HEK293 (cell line): ENCODE measurements around the gene SMTNL2.

Source experiments
- CTCF ChIA-PET: fragments of 350-600 bp; formaldehyde crosslinking; extraction: SDS; loops from one replicate; lab custom pipeline; 2021; ENCODE audit warnings: antibody characterized with exemption; lab: Yijun Ruan, JAX
- POLR2A ChIA-PET: fragments of 300-600 bp; formaldehyde crosslinking; extraction: SDS; loops from one replicate; lab custom pipeline; 2020; ENCODE audit warnings: antibody characterized with exemption, inconsistent platforms; lab: Yijun Ruan, JAX
- H3K27ac ChIP-seq: fragments of 200-500 bp; sonication (Bioruptor generic); 2 replicates; pipeline ENCODE4 v1.5.1; 2014; ENCODE audit warnings: low read depth, low read length, control low read depth, inconsistent platforms; ENCODE audit errors: extremely low read depth
- H3K36me3 ChIP-seq, 2 experiments: fragments of 200-500 bp in 1 of 2; sonication (Bioruptor generic) in 1 of 2; 1 replicate in 1 of 2; 2 replicates in 1 of 2; pipeline ENCODE4 v1.5.1; 2014 to 2017; ENCODE audit warnings: inconsistent platforms in 2 of 2, low read length in 2 of 2; ENCODE audit not compliant: control insufficient read depth in 2 of 2, insufficient read depth in 1 of 2
- H3K4me1 ChIP-seq: fragments of 200-500 bp; sonication (Bioruptor generic); 2 replicates; pipeline ENCODE4 v1.5.1; 2014; ENCODE audit warnings: mild to moderate bottlenecking, low read length, inconsistent platforms; ENCODE audit not compliant: control insufficient read depth, insufficient read depth
- H3K4me3 ChIP-seq: 2 replicates; pipeline ENCODE4 v1.5.1; 2011; ENCODE audit warnings: low read depth, mild to moderate bottlenecking, control low read depth, low read length, moderate library complexity
- H3K9me3 ChIP-seq: fragments of 200-500 bp; sonication (Bioruptor generic); 2 replicates; pipeline ENCODE4 v1.5.1; 2014; ENCODE audit warnings: low read depth, low read length, inconsistent platforms; ENCODE audit not compliant: control insufficient read depth, insufficient read depth
- BCL11B ChIP-seq: fragments of 450-650 bp; formaldehyde crosslinking; IDR thresholded peaks from 2 replicates; pipeline ENCODE4 v1.5.1; 2016; ENCODE audit warnings: low read depth, missing biosample characterization, missing genetic modification characterization
- HOXA7 ChIP-seq: sonication (generic); formaldehyde crosslinking; IDR thresholded peaks from 2 replicates; pipeline ENCODE4 v1.8.1; 2022; ENCODE audit warnings: missing genetic modification reagents, borderline replicate concordance
- WT1 ChIP-seq: fragments of 450-650 bp; formaldehyde crosslinking; IDR thresholded peaks from 2 replicates; pipeline ENCODE4 v1.5.1; 2016; ENCODE audit warnings: missing biosample characterization, missing genetic modification characterization
- ZBTB20 ChIP-seq: fragments of 450-650 bp; formaldehyde crosslinking; IDR thresholded peaks from 2 replicates; pipeline ENCODE4 v1.5.1; 2016; ENCODE audit warnings: missing biosample characterization, missing genetic modification characterization
- ZBTB48 ChIP-seq: fragments of 450-650 bp; formaldehyde crosslinking; IDR thresholded peaks from 2 replicates; pipeline ENCODE4 v1.5.1; 2016; ENCODE audit warnings: missing biosample characterization, missing genetic modification characterization
- ZIC2 ChIP-seq: fragments of 450-650 bp; formaldehyde crosslinking; IDR thresholded peaks from 2 replicates; pipeline ENCODE4 v1.5.1; 2016; ENCODE audit warnings: missing biosample characterization, missing genetic modification characterization
- ZNF223 ChIP-seq: fragments of 450-650 bp; formaldehyde crosslinking; IDR thresholded peaks from 2 replicates; pipeline ENCODE4 v1.5.1; 2016; ENCODE audit warnings: missing biosample characterization, missing genetic modification characterization
- ZNF248 ChIP-seq: fragments of 450-650 bp; formaldehyde crosslinking; IDR thresholded peaks from 2 replicates; pipeline ENCODE4 v1.5.1; 2017; ENCODE audit warnings: missing biosample characterization, missing genetic modification characterization
- ZNF311 ChIP-seq: fragments of 450-650 bp; formaldehyde crosslinking; IDR thresholded peaks from 2 replicates; pipeline ENCODE4 v1.5.1; 2017; ENCODE audit warnings: missing biosample characterization, missing genetic modification characterization, borderline replicate concordance
- ZNF324 ChIP-seq: fragments of 450-650 bp; formaldehyde crosslinking; IDR thresholded peaks from 2 replicates; pipeline ENCODE4 v1.5.1; 2016; ENCODE audit warnings: missing biosample characterization, missing genetic modification characterization
- ZNF335 ChIP-seq: fragments of 450-650 bp; formaldehyde crosslinking; conservative IDR thresholded peaks from 2 replicates; pipeline ENCODE4 v1.5.1; 2016; ENCODE audit warnings: missing biosample characterization, missing genetic modification characterization
- ZNF354C ChIP-seq: fragments of 450-650 bp; formaldehyde crosslinking; IDR thresholded peaks from 2 replicates; pipeline ENCODE4 v1.5.1; 2016; ENCODE audit warnings: missing biosample characterization, missing genetic modification characterization, low read depth, borderline replicate concordance
- ZNF433 ChIP-seq: fragments of 450-650 bp; formaldehyde crosslinking; IDR thresholded peaks from 2 replicates; pipeline ENCODE4 v1.5.1; 2016; ENCODE audit warnings: missing biosample characterization, missing genetic modification characterization, low read depth
- ZNF510 ChIP-seq: fragments of 450-650 bp; formaldehyde crosslinking; IDR thresholded peaks from 2 replicates; pipeline ENCODE4 v1.5.1; 2018; ENCODE audit warnings: mild to moderate bottlenecking, missing genetic modification characterization, missing biosample characterization; ENCODE audit not compliant: insufficient replicate concordance
- ZNF610 ChIP-seq: fragments of 450-650 bp; formaldehyde crosslinking; IDR thresholded peaks from 2 replicates; pipeline ENCODE4 v1.5.1; 2016; ENCODE audit warnings: missing biosample characterization, missing genetic modification characterization, borderline replicate concordance
- ZNF768 ChIP-seq: fragments of 450-650 bp; formaldehyde crosslinking; IDR thresholded peaks from 2 replicates; pipeline ENCODE4 v1.5.1; 2018; ENCODE audit warnings: missing biosample characterization, mild to moderate bottlenecking, missing genetic modification characterization
- ZNF776 ChIP-seq: fragments of 450-650 bp; formaldehyde crosslinking; IDR thresholded peaks from 2 replicates; pipeline ENCODE4 v1.5.0; 2017; ENCODE audit warnings: missing biosample characterization, missing genetic modification characterization, borderline replicate concordance
- ZNF791 ChIP-seq: fragments of 450-650 bp; formaldehyde crosslinking; IDR thresholded peaks from 2 replicates; pipeline ENCODE4 v1.5.1; 2016; ENCODE audit warnings: missing biosample characterization, missing genetic modification characterization
- ZNF830 ChIP-seq: fragments of 450-650 bp; IDR thresholded peaks from 2 replicates; pipeline ENCODE4 v1.5.0; 2018; ENCODE audit warnings: missing biosample characterization, missing genetic modification characterization, low read depth, mild to moderate bottlenecking, moderate library complexity
- TF ChIP-seq, protein P1 (sequence below): fragments of 450-650 bp; formaldehyde crosslinking; IDR thresholded peaks from 2 replicates; pipeline ENCODE4 v1.5.1; 2017; ENCODE audit warnings: missing biosample characterization, missing genetic modification characterization
- TF ChIP-seq, protein P2 (sequence below): fragments of 450-650 bp; formaldehyde crosslinking; IDR thresholded peaks from 2 replicates; pipeline ENCODE4 v1.5.1; 2016; ENCODE audit warnings: missing biosample characterization, missing genetic modification characterization
- TF ChIP-seq, protein P3 (sequence below): fragments of 450-650 bp; formaldehyde crosslinking; IDR thresholded peaks from 2 replicates; pipeline ENCODE4 v1.5.0; 2017; ENCODE audit warnings: missing biosample characterization, missing genetic modification characterization, borderline replicate concordance
- TF ChIP-seq, protein P4 (sequence below): fragments of 450-650 bp; formaldehyde crosslinking; IDR thresholded peaks from 2 replicates; pipeline ENCODE4 v1.5.1; 2016; ENCODE audit warnings: missing biosample characterization, missing genetic modification characterization

The SMTNL2 gene

DNA sequence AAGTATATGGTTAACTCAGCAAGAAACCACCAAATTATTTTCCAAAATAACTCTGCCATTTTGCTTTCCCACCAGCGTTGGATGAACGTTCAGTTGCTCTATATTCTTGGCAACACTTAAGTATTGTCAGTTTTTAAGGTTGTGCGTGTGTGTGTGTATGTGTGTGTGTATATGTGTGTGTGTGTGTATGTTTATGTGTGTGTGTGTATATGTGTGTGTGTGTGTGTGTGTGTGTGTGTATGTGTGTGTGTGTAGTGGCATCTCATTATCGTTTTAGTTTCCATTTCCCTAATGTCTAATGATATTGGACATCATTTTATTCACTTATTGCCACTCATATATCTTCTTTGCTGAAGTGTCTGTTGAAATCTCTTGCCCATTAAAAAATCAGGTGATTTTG, 11.2 kb upstream of the SMTNL2 start:
- H3K36me3 ChIP-seq = no peaks in the 10 kb centered on the region
- no peak overlapping the region for H3K4me3 ChIP-seq
- 0 out of 2 replicates have a peak, but pooled peaks cover 4% of the 10 kb centered on the region for H3K4me1 ChIP-seq
- H3K9me3 ChIP-seq = no peaks in the 10 kb centered on the region
- TF ChIP-seq, protein P1, sequence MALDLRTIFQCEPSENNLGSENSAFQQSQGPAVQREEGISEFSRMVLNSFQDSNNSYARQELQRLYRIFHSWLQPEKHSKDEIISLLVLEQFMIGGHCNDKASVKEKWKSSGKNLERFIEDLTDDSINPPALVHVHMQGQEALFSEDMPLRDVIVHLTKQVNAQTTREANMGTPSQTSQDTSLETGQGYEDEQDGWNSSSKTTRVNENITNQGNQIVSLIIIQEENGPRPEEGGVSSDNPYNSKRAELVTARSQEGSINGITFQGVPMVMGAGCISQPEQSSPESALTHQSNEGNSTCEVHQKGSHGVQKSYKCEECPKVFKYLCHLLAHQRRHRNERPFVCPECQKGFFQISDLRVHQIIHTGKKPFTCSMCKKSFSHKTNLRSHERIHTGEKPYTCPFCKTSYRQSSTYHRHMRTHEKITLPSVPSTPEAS (tag by site-specific recombination) = peak; percentile 99
- TF ChIP-seq ZNF830 (tag by site-specific recombination) = no peak
- TF ChIP-seq, all 188 proteins: peak for 1
- CTCF ChIA-PET = no interaction called here
- POLR2A ChIA-PET = no interaction called here
- H3K27ac ChIP-seq = no peak overlapping the region

DNA sequence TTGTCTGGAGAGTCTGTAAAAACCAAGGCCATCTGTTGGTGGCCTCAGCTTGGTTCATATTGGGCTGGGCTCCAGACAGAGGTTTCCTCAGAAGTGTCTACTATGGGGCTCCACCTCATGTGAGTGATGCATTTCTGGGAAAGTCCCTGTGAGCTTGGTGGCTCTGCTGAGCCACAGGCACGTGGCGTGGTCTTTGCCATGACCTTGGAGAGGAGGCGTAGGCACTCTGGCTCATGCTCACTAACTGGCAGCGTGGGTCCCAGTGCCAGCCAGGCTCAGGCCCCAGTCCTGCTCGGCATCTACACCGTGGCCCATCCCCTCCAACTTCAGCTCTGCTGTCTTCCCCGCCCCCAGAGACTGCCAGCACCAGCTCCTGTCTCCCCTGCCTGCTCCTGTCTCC, 10.7 kb upstream of the SMTNL2 start:
- TF ChIP-seq ZNF791 = no peak
- no peak for TF ChIP-seq ZNF768
- TF ChIP-seq ZNF510 (tag by site-specific recombination) = no peak
- TF ChIP-seq HOXA7 (CRISPR knock-in tag) = no peak
- no peak for TF ChIP-seq ZIC2 (tag by site-specific recombination)
- TF ChIP-seq ZNF776 (tag by site-specific recombination) = no peak
- TF ChIP-seq ZNF610 (tag by site-specific recombination) = no peak
- TF ChIP-seq ZNF335 (tag by site-specific recombination) = no peak
- TF ChIP-seq ZNF324 (tag by site-specific recombination) = no peak
- TF ChIP-seq, protein P2, sequence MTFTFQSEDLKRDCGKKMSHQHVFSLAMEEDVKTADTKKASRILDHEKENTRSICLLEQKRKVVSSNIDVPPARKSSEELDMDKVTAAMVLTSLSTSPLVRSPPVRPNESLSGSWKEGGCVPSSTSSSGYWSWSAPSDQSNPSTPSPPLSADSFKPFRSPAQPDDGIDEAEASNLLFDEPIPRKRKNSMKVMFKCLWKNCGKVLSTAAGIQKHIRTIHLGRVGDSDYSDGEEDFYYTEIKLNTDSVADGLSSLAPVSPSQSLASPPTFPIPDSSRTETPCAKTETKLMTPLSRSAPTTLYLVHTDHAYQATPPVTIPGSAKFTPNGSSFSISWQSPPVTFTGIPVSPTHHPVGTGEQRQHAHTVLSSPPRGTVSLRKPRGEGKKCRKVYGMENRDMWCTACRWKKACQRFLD (tag by site-specific recombination) = no peak
- TF ChIP-seq ZNF830 (tag by site-specific recombination) = no peak
- no peak for TF ChIP-seq ZNF223 (tag by site-specific recombination)
- no peak for TF ChIP-seq ZBTB48 (tag by site-specific recombination)
- CTCF ChIA-PET = interaction anchor here (0.5 to 0.9 kb wide), 3 partner anchors 16 to 128 kb away, joined by 3 to 5 read pairs (median 3); no protein-coding TSS in a partner anchor
- Histone ChIP-seq H3K27ac (no peak overlapping the region), H3K36me3 (no peaks in the 10 kb centered on the region), H3K9me3 (no peaks in the 10 kb centered on the region), H3K4me1 (0 out of 2 replicates have a peak, but pooled peaks cover 4% of the 10 kb centered on the region), H3K4me3 (no peak overlapping the region)
- POLR2A ChIA-PET = no interaction called here

DNA sequence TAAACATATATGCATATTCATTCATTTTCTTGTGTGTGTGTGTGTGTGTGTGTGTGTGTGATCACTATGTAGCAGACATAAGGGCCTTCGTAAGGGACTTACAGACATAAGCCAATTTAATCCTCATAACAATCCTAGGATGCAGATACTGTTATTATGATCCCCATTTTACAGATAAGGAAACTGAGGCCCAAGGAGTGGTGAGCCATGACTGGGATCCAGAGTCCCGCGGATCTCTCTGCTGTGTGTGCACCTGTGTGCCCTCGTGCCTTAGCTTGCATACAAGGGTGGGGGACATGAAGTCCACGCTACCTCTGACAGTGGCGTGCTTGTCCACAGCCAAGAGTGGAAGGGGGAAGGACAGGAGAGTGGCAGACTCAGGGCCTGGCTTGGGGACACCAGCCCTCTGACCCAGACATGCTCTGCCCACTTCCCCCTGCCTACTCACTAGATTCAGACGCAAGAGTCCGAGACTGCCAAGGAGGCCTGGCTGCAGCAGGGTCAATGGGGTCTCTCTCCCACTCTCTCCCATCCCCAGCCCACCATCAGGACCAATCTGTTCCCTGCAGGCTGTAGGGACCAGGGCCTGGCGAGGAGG, 9.8 kb upstream of the SMTNL2 start:
- Histone ChIP-seq H3K4me3 (no peak overlapping the region), H3K9me3 (no peaks in the 10 kb centered on the region)
- TF ChIP-seq ZNF354C = no peak
- no peak for TF ChIP-seq ZNF248 (tag by site-specific recombination)
- no peak for TF ChIP-seq ZBTB20
- TF ChIP-seq, protein P3, sequence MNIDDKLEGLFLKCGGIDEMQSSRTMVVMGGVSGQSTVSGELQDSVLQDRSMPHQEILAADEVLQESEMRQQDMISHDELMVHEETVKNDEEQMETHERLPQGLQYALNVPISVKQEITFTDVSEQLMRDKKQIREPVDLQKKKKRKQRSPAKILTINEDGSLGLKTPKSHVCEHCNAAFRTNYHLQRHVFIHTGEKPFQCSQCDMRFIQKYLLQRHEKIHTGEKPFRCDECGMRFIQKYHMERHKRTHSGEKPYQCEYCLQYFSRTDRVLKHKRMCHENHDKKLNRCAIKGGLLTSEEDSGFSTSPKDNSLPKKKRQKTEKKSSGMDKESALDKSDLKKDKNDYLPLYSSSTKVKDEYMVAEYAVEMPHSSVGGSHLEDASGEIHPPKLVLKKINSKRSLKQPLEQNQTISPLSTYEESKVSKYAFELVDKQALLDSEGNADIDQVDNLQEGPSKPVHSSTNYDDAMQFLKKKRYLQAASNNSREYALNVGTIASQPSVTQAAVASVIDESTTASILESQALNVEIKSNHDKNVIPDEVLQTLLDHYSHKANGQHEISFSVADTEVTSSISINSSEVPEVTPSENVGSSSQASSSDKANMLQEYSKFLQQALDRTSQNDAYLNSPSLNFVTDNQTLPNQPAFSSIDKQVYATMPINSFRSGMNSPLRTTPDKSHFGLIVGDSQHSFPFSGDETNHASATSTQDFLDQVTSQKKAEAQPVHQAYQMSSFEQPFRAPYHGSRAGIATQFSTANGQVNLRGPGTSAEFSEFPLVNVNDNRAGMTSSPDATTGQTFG = no peak
- no peak for TF ChIP-seq WT1
- TF ChIP-seq, protein P4, sequence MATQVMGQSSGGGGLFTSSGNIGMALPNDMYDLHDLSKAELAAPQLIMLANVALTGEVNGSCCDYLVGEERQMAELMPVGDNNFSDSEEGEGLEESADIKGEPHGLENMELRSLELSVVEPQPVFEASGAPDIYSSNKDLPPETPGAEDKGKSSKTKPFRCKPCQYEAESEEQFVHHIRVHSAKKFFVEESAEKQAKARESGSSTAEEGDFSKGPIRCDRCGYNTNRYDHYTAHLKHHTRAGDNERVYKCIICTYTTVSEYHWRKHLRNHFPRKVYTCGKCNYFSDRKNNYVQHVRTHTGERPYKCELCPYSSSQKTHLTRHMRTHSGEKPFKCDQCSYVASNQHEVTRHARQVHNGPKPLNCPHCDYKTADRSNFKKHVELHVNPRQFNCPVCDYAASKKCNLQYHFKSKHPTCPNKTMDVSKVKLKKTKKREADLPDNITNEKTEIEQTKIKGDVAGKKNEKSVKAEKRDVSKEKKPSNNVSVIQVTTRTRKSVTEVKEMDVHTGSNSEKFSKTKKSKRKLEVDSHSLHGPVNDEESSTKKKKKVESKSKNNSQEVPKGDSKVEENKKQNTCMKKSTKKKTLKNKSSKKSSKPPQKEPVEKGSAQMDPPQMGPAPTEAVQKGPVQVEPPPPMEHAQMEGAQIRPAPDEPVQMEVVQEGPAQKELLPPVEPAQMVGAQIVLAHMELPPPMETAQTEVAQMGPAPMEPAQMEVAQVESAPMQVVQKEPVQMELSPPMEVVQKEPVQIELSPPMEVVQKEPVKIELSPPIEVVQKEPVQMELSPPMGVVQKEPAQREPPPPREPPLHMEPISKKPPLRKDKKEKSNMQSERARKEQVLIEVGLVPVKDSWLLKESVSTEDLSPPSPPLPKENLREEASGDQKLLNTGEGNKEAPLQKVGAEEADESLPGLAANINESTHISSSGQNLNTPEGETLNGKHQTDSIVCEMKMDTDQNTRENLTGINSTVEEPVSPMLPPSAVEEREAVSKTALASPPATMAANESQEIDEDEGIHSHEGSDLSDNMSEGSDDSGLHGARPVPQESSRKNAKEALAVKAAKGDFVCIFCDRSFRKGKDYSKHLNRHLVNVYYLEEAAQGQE (tag by site-specific recombination) = no peak
- TF ChIP-seq ZNF311 (tag by site-specific recombination) = no peak
- TF ChIP-seq BCL11B = no peak
- TF ChIP-seq ZNF433 (tag by site-specific recombination) = no peak
- TF ChIP-seq ZNF830 (tag by site-specific recombination) = no peak
- TF ChIP-seq, all 188 proteins: peak for 0
- no peak overlapping the region for H3K27ac ChIP-seq
- no peaks in the 10 kb centered on the region for H3K36me3 ChIP-seq
- H3K4me1 ChIP-seq = 0 out of 2 replicates have a peak, but pooled peaks cover 4% of the 10 kb centered on the region
- ChIA-PET CTCF (interaction anchor here (0.6 to 3.8 kb wide), 4 partner anchors 8 to 51 kb away, joined by 3 to 23 read pairs (median 4); partner anchors contain the start of gene SMTNL2), POLR2A (interaction anchor here (0.7 kb wide), 1 partner anchor 851 kb away, joined by 3 read pairs; the partner anchor contains the start of gene HASPIN)
